Activated CD4-positive, alpha-beta T cell treated with anti-CD3 and anti-CD28 coated beads, Interleukin-2, amount 50 U/mL, for 16 hours (primary cell): ENCODE results near the gene GMPPB.
"Not testable (repeated sequence)": the region's sequence is repeated elsewhere in the genome, so short reads cannot be mapped to it uniquely, and the experiment has no call there.

Experiments used
- DNase-seq: peaks from one replicate; pipeline ENCODE4 v3.0.0-alpha.2; 2020

Gene GMPPB

GRCh38 chr3:49689046-49689907, 34.5 kb downstream of the GMPPB start, which contains the start of the genes MST1 and RNF123:
TSS of gene MST1 (minus strand) at chr3:49689474. CDS start at chr3:49688691, 783 bp downstream.
TSS of gene RNF123 (plus strand) at chr3:49689557. CDS start at chr3:49691166, 1,609 bp downstream.
- DNase-seq = peak; percentile 92

- not testable (repeated sequence) for DNase-seq
Observed at GRCh38 chr3:49688338-49689045, 35.3 kb downstream of the GMPPB start.

DNA sequence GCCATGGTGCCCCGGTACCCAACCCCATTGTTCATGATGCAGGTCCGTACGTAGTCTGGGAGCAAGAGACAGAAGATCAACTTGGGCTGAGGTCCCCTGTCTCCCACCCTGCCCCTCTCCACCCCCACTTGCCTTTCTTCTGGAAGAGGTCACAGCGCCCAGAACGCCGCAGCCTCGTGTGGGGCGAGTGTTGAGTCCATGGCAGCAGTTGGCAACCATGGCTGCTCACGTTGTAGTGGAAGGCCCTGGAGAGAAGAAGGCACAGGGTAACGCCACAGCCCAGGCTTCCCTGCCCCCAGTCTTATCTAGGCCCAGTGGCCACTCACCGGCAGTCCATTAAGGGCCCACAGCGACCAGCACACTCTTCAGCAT, 36.3 kb downstream of the GMPPB start:
- DNase-seq = not testable (repeated sequence)

DNA sequence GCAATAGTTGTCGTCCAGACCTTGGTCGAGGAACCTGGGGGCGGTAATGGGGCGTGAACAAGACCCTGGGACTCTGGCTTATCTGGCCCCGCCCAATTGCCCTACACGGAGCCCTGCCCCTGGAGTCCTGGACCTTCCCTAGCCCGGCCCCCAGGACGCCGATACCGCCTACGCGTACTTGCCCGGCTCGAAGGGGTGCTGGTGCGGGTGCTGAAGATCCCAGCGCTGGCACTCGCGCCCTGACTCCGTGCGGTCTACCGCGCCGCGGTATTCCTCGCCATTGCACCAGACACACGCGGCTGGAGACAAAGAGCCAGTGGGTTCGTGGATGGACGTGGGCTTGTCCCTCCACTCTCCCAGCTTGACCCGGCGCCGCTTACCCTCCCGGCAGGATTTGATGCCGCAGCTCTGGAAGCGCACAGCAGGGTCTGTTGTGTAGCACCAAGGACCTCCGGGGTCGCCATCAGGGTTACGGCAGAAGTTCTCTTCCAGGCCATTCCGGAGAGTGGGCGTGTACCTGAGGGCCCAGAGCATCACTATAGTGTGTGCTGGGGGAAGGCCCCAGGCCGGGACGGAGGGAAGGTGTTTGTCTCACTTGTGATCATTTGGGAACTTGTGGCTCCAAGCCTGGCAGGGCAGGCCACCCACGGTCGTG, 36.9 kb downstream of the GMPPB start:
- peak; percentile 54 for DNase-seq

- peak; percentile 21 for DNase-seq
Observed at GRCh38 chr3:49686346-49686745, 37.4 kb downstream of the GMPPB start.

DNA sequence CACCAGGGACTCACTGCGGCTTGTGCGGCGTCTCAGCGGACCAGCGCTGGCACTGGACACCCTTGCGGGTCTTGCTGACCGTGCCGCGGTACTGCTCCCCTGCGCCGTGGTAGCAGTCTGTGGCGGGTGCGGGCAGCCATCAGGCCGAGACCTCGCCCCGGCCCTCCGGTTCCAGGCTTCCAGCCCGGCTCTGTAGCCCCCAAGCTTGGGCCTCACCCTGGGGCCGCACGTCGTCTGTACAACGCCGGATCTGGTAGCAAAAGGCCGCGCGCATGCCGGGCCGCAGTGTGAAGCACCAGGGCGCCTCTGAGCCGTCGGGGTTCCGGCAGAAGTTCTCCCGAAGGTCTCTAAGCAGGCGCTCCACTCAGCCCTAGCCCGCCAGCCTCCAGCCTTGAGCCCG, 37.9 kb downstream of the GMPPB start:
- DNase-seq = not testable (repeated sequence)

- not testable (repeated sequence) for DNase-seq
Observed at GRCh38 chr3:49685103-49685502, 38.6 kb downstream of the GMPPB start.

GRCh38 chr3:49684453-49684852, 39.3 kb downstream of the GMPPB start:
- not testable (repeated sequence) for DNase-seq

- no peak for DNase-seq
Observed at GRCh38 chr3:49683162-49683561, 40.6 kb downstream of the GMPPB start.

- DNase-seq = no peak
Observed at GRCh38 chr3:49681543-49681942, 42.2 kb downstream of the GMPPB start.

DNA sequence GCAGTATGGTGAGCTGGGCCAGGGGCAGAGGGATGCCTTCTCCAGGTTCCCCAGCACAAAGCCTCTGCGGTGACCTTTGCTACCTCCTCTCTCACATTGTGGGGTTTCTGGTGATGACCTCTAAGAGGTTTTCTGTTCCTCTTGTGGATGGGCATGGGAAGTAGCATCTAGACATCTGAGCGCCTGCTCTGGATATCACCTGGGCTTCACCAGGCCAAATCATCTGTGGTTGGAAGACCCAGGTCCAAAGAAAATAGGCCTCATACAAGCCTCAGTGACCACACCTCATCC, 42.6 kb downstream of the GMPPB start:
- DNase-seq = no peak

DNA sequence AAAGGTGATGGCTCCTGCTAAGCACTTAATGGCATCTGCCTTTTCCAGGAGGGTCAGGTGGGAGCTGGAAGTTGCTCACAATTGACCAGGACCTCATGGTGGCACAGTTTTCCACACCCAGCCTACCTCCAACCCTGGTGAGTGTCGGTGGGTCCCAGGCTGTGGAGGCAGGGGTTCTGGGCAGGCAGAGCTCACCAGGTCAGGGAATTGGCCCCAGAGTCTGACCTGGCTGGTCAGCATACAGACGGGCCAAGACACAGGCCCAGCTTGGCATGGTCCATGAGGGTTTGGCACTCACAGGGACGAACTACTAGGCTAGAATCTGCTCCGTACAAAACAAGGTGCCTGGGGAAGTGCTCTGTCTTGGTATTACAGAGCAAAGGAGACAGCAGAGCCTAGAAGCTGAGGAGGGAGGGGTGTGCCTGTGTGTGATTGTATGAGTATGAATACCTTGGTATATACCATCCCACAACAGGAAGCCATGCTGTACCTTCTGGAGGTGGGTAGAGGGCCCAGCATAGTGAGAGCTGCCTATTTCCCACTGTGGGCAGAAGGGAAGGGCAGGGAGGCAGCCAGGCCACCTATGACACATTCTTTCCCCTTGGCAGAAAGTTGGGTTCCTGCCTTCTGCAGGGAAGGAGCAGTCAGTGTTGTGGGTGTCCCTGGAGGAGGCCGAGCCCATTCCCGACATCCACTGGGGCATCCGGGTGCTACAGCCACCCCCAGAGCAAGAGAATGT, 43.1 kb downstream of the GMPPB start:
- DNase-seq = no peak

- no peak for DNase-seq
Observed at GRCh38 chr3:49675912-49676311, 47.8 kb downstream of the GMPPB start.

GRCh38 chr3:49674497-49674983, 49.2 kb downstream of the GMPPB start:
- peak; percentile 16 for DNase-seq

GRCh38 chr3:49673715-49674496, 49.8 kb downstream of the GMPPB start, which contains the start of gene APEH:
TSS of gene APEH (plus strand) at chr3:49674351. CDS start at chr3:49674402, 51 bp downstream.
- DNase-seq = peak; percentile 99

DNA sequence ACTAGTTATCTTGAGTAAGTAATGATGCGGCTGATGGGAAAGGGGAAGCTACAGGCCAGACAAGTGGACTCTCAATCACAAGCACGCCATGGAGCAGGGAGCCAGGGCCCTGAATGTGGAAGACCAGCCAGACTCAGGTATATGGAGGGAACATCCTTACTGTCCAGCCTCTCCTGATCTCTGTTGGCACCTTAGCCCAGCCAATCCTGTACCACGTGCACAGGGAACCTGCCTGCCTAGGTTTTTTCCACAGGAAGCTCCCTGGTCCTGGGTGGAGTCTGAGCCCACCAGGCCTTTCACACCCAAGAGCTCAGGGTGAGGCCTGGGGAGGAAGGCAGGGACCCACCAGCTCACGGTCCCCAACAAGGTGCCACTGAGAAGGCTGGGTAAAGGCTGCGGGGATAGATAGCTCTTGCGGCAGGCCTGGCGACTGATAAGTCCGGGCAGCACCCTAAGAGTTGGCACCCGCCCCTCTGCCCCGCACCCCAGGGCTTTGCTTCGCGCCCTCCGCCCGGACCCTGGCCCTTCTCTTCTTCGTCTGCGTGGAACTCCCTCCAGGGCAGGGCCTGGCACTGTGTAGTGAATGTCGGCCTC, 50.5 kb downstream of the GMPPB start:
- DNase-seq = peak; percentile 42

GRCh38 chr3:49671291-49672288, 52.2 kb downstream of the GMPPB start:
- peak; percentile 79 for DNase-seq

DNA sequence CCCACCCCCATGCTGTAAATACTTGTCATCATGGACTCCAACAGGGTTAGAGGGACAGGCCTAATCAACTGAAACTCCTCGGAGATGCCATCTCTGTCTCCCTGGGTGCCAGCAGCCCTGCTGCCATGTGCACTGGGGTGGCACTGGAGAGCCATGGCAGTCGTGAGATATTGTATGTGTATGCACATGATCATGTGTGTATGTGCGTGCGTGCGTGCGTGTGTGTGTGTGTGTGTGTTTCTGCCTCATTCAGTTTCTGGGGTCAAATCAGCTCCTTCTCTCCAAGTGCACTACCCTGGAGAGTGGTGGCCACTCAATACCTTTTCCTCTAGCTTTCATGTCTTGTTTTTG, 52.8 kb downstream of the GMPPB start:
- DNase-seq = no peak
